ENCODE results near the gene MOB3B.
"Not testable (repeated sequence)": the region's sequence is repeated elsewhere in the genome, so short reads cannot be mapped to it uniquely, and the experiment has no call there.

MOB3B gene

DNA sequence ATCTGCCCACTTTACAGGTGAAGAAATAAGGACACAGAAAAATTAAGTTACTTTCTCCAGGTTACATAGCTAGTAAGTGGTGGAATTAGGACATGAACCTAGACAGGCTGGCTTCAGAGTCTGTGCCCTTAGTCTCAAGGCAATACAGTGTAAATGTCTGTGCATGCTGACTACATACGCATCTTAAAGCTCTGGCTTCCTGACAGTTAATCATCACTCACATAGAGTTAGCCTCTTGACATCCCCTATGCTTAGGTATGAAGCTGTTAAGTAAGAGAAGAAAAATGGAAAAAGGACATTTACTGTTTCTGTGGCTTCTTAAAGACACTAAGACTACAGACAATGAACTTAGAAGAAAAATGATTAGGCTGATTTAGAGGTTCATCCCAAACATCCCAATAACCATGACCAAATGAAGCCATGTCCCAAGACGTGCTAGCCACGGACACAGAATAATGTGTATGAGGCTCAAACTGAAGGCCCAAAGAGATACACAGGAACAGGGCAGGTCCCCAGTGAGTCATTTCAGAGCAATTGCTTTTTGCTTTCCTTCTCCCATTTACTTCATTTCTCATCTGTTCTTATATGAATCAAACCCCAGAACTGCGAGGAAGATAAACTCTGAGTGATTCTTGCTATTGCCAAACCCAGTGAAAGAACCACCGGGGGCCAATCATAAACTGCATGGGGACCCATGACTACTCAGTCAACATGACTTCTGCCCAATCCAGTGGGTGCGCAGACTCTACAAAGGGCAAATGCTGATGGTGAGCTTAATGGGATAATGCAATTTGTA is 105.5 kb downstream of the MOB3B start:
- no peak for DNase-seq (ENCODE audit: low read depth in 3 of 3)

GRCh38 chr9:27422279-27422834 is 107.3 kb downstream of the MOB3B start:
- no peak for DNase-seq (ENCODE audit: low read depth in 3 of 3)

- DNase-seq (ENCODE audit: low read depth in 3 of 3), result no peak
Measured at GRCh38 chr9:27421577-27421976, 108.0 kb downstream of the MOB3B start.

- DNase-seq (ENCODE audit: low read depth in 3 of 3), result not testable (repeated sequence)
Measured at GRCh38 chr9:27419558-27419957, 110.1 kb downstream of the MOB3B start.

DNA sequence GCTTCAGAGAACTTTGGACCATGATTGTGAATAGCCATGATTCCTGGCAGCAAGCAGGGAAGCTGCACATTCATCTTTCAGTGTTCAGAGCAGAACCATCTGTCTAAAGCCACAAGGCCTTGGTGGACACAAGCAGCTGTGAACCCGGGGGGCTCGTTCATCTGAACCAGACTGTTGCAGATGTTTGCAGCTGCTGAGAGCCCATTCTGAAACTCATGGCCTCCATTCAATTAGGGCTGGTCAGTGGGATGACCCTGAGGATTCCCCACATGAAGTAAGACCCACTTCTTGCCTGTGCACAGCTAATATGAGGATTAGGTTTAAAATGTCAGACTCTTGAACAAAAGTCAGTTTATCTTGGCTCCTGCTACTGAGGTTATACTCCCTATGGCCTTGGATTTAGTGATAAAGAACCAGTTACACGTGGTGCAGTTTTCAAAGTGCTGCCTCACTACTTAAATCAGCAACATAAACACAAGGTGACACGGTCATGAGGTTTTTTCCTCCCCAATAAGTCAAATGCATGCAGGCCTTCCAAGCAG is 115.3 kb downstream of the MOB3B start:
- no peak for DNase-seq (ENCODE audit: low read depth in 3 of 3)

DNA sequence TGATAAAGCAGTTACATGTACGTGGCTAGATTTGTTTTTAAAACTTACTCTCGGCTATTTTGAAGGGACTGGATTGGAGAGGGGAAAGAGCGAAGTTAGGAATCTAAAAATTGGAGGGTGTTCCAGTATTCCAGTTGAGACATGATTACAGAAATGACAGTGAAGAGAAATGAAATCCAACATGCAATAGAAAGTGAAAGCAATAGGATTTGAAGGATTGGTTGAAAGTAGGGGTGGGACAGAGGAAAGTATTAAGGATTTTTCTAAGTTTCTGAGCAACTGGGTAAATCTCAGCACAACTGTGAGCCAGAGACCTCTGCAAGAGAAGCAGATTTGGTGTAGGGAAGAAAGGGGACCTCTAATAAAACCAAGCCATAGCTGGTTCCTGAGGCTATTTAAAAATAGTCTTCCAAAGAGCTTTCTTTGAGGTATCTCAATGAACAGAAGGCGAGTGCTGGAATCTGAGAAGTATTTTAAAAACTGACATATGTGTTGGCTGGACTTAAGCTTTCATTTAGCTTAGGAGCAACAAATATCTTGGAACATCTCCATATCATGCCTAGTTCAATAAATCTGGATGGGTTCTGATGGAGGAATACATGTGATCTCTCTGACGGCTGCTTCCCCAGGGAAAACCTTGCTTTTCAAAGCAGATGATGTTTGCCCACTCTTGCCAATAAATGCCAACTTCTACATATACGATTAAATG is 115.9 kb downstream of the MOB3B start:
- DNase-seq (ENCODE audit: low read depth in 3 of 3), result no peak

GRCh38 chr9:27412963-27413362 is 116.7 kb downstream of the MOB3B start:
- no peak for DNase-seq (ENCODE audit: low read depth in 3 of 3)

- no peak for DNase-seq (ENCODE audit: low read depth in 3 of 3)
Measured at GRCh38 chr9:27412081-27412480, 117.5 kb downstream of the MOB3B start.

DNA sequence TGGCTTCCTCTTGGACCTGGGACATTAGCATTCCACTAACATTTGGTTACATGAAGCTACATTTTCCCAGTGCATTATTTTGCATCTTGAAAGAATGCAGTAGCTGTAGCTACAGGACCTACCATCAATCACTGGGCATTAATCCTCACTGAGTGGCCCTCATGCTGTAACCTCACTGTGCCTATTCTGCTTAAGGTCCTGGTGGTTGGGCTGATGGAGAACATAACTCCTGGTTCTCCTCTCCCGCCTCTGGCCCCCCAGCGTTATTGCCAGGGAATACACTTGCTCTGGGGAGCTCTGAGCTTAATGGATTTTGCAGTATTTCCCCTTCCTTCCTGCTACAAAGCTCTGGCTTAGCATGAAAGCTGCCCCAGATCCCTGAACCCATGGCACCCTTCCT is 121.1 kb downstream of the MOB3B start:
- DNase-seq (ENCODE audit: low read depth in 3 of 3), result no peak

- DNase-seq (ENCODE audit: low read depth in 3 of 3), result no peak
Measured at GRCh38 chr9:27408001-27408400, 121.6 kb downstream of the MOB3B start.

DNA sequence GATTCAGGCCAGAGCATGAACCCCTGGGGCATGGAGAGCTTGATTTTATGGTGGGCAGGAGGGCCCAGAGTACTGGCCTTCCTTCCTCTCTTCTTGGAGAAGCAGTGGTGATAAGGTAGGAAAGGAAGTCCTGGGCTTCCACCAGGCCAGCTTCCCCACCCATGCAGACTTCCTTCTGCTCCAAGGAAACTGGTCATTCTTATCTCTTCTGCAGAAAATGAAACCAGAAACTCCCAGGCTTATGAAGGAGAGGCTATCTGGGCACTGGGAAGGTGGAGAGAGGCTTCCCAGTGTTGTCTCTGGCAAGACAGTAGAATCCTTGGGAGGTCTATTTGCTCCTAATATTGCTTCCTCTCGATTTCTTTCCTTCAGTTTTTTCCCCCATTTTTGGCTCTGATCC is 122.1 kb downstream of the MOB3B start:
- DNase-seq (ENCODE audit: low read depth in 3 of 3), result no peak

GRCh38 chr9:27404661-27405060 is 125.0 kb downstream of the MOB3B start:
- DNase-seq (ENCODE audit: low read depth in 3 of 3), result no peak

DNA sequence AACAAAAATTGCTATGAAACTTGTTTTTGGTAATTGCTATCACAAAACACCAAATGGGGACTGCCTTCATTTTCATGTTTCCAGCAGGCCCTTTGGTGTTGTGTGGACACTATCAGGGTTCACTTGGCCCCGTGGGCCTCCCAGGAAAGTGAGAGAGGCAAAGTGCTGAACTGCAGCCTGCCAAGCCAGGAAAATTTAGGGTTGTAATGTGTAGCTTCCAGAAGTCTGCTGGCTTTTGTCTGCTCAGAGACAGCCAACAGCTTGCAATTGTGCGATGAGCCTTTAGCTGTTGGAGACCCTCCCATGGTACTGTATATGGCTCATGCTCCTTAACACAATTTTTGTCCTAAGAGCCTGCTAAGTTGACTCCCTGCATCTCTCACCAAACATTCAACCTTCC is 127.0 kb downstream of the MOB3B start:
- no peak for DNase-seq (ENCODE audit: low read depth in 3 of 3)

GRCh38 chr9:27400334-27400880 is 129.2 kb downstream of the MOB3B start:
- no peak for DNase-seq (ENCODE audit: low read depth in 3 of 3)

DNA sequence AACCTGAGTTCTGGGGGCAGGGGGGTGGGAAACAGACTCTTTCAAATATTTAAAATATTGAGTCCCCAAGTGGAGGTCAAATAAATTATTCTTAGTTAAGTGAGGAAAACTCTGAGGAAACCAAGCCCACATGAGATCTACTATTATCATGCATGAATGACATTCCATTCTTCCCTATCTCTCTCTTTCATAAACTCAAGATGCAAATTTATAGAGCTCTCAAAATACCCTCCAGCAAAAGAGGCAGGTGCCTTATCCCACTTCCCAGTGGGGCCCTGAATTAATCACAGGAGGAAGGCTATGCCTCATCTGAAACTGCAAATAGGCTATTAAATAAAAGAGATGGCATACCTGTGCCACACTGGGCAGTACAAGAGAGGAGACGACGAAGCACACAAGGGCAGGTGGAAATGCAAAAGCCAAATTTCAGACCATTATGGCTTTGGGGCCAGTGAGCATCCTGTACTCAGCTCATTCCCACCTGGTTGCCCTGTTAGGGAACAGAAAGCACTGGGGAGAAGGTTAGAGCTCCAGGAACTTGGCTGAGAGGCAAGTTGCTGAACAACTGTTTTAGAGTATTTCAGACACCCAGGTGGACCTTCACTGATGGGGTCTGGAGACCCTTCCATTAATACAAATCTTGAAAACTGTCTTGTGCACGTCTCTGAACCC is 130.5 kb downstream of the MOB3B start:
- DNase-seq (ENCODE audit: low read depth in 3 of 3), result no peak

GRCh38 chr9:27396495-27396894 is 133.1 kb downstream of the MOB3B start:
- DNase-seq (ENCODE audit: low read depth in 3 of 3), result no peak

DNA sequence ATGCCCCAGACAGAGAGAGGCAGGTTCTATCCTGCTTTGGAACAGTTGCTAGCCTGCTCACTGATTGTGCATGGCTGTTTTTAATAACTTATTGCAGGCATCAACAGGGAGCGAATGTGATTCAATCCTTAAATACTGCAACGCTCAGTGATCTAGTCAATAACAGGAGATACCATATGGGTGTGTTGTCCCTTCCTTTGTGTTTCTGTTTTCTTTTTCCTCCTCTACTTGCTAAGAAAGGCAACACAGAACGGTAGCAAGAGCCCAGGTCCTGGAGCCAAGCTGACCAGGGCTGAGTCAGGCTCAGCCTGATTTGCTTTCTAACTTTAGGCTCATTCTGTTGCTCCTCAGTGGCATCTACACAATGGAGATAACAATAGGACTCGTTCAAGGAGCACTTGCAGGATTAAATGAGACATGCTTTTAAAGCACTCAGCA is 134.1 kb downstream of the MOB3B start:
- DNase-seq (ENCODE audit: low read depth in 3 of 3), result no peak

DNA sequence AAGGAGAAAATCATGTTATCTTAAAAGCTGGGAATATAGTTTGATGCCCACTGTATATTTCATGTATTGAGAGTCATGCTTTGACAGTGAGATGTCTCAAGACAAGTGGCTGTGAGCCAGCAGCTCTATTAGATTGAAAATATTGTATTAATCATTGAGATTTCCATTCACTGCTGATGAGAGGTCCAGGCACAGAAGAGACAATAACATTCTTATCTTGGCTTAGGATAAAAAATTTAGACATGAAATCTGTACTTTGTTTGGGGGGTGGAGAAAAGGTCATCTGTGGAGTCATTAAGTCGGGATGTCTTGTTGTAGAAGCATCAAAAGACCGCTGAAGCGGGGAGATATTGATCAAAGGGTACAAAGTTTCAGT is 134.8 kb downstream of the MOB3B start:
- no peak for DNase-seq (ENCODE audit: low read depth in 3 of 3)

- no peak for DNase-seq (ENCODE audit: low read depth in 3 of 3)
Measured at GRCh38 chr9:27394154-27394825, 135.3 kb downstream of the MOB3B start.

DNA sequence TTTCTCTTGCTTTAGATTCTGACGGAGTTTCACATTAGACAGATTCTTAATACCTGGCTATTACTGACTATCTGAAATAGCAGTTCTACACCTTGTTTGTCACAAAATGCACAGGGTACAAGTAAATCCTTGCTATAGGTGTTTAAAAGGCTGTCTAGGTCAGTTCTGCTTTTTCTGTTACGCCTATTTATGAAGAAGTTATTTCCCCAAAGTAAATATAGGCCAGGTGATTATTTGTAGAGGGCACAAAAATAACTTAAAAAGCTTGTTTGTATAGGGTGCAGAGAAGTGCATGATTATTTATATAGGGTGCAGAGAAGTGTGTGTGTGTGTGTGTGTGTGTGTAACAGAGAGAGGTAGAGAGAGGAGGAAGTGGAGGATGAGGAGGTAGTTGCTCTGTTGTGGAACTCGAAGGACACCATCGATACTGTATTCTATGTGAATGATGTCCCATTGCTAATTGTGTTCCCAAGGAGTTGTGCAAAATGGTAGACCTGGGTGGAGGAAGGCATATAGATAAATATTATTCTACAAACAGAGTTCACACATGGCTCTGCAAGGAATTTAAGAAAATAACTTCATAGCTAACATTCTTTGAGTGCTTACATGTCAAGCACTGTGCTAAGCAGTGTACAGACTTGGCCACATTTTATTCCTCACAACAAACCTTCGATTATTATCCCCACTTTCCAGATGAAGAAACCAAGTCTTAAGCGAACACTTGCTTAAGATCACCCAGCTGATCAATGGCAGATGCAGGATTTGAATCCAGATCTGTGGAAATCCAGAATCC is 136.4 kb downstream of the MOB3B start:
- DNase-seq (ENCODE audit: low read depth in 3 of 3), result no peak

GRCh38 chr9:27392451-27392850 is 137.2 kb downstream of the MOB3B start:
- DNase-seq (ENCODE audit: low read depth in 3 of 3), result no peak

All from stimulated activated CD4-positive, alpha-beta T cell treated with anti-CD3 and anti-CD28 coated beads, TNF-alpha, amount 100 ng/mL, for 24 hours (primary cell).